ENCODE results near the gene TGFBR2.

- TF ChIP-seq RAD21 (IDR thresholded peaks at IDR 0.05; ENCODE audit: low read depth) (no peak), FOSL1 (IDR thresholded peaks at IDR 0.05; ENCODE audit: low read depth) (no peak), CTCF (IDR thresholded peaks at IDR 0.05 in 2 of 3, conservative IDR thresholded peaks at IDR 0.05 in 1 of 3; ENCODE audit: borderline replicate concordance in 1 of 3, insufficient read depth in 1 of 3, low read depth in 2 of 3, low read length in 2 of 3) (no peak), POLR2AphosphoS5 (IDR thresholded peaks at IDR 0.05; ENCODE audit: low read depth, low read length) (no peak), EZH2phosphoT487 (IDR thresholded peaks at IDR 0.05; ENCODE audit: borderline replicate concordance) (no peak), CEBPB (IDR thresholded peaks at IDR 0.05; ENCODE audit: low read depth) (no peak), POLR2A (IDR thresholded peaks at IDR 0.05; ENCODE audit: borderline replicate concordance, extremely low read depth, insufficient read depth, insufficient read length) (no peak), ZFX (IDR thresholded peaks at IDR 0.05) (no peak), EZH2 (IDR thresholded peaks at IDR 0.05) (no peak), EGR1 (IDR thresholded peaks at IDR 0.05; ENCODE audit: low read depth) (no peak), REST (IDR thresholded peaks at IDR 0.05; ENCODE audit: low read depth) (no peak), SIN3A (IDR thresholded peaks at IDR 0.05; ENCODE audit: low read depth) (no peak), ZBTB33 (IDR thresholded peaks at IDR 0.05; ENCODE audit: extremely low read depth, insufficient replicate concordance, low read length) (no peak)
Measured at GRCh38 chr3:30668051-30668609, 61.7 kb downstream of the TGFBR2 start.
